H9 (cell line): ENCODE measurements around the gene IFNL2. TPM values are rescaled to one million over a fixed set of nuclear protein-coding genes. Genes with fewer than 3 reads are reported as not detected.

Experiments
- DNase-seq: peaks from one replicate; pipeline ENCODE4 v3.0.0-alpha.2; 2017
- H2AFZ ChIP-seq: one replicate; pipeline ENCODE4 v1.6.1; 2013; ENCODE audit warnings: mild to moderate bottlenecking, low read length, control low read depth, moderate library complexity
- H2AK5ac ChIP-seq: 2 replicates; pipeline ENCODE4 v1.6.1; 2013; ENCODE audit warnings: low read length, control low read depth, mixed read lengths; ENCODE audit not compliant: insufficient read length
- H2BK120ac ChIP-seq: one replicate; pipeline ENCODE4 v1.6.1; 2013; ENCODE audit warnings: low read depth, mild to moderate bottlenecking, low read length, control low read depth, inconsistent platforms; ENCODE audit not compliant: poor library complexity, severe bottlenecking
- H2BK12ac ChIP-seq: 2 replicates; pipeline ENCODE4 v1.6.1; 2013; ENCODE audit warnings: low read length, control low read depth, mixed read lengths, low read depth; ENCODE audit not compliant: insufficient read length
- H2BK15ac ChIP-seq: 2 replicates; pipeline ENCODE4 v1.6.1; 2013; ENCODE audit warnings: low read depth, low read length, control low read depth
- H2BK20ac ChIP-seq: one replicate; pipeline ENCODE4 v1.6.1; 2013; ENCODE audit warnings: low read depth, mild to moderate bottlenecking, low read length, control low read depth, inconsistent platforms; ENCODE audit not compliant: poor library complexity, severe bottlenecking
- H2BK5ac ChIP-seq: 2 replicates; pipeline ENCODE4 v1.6.1; 2013; ENCODE audit warnings: low read length, control low read depth, mixed read lengths; ENCODE audit not compliant: insufficient read length
- H3K14ac ChIP-seq: 2 replicates; pipeline ENCODE4 v1.6.1; 2013; ENCODE audit warnings: low read length, control low read depth; ENCODE audit not compliant: insufficient read depth
- H3K18ac ChIP-seq: 2 replicates; pipeline ENCODE4 v1.6.1; 2013; ENCODE audit warnings: low read depth, mild to moderate bottlenecking, mixed read lengths, low read length, control low read depth; ENCODE audit not compliant: insufficient read length
- H3K23ac ChIP-seq: 2 replicates; pipeline ENCODE4 v1.6.1; 2013; ENCODE audit warnings: low read length, control low read depth, mixed read lengths, low read depth; ENCODE audit not compliant: insufficient read length
- H3K23me2 ChIP-seq: 2 replicates; pipeline ENCODE4 v1.6.1; 2013; ENCODE audit warnings: low read depth, mild to moderate bottlenecking, mixed read lengths, low read length, control low read depth; ENCODE audit not compliant: insufficient read length, poor library complexity, severe bottlenecking
- H3K27ac ChIP-seq: 2 replicates; pipeline ENCODE4 v1.5.1; 2013; ENCODE audit warnings: low read length, control low read depth, mixed read lengths, low read depth; ENCODE audit not compliant: insufficient read length
- H3K27me3 ChIP-seq: 2 replicates; pipeline ENCODE4 v1.6.1; 2013; ENCODE audit warnings: low read length, control low read depth, inconsistent platforms; ENCODE audit not compliant: insufficient read depth
- H3K4ac ChIP-seq: 2 replicates; pipeline ENCODE4 v1.6.1; 2013; ENCODE audit warnings: low read depth, mild to moderate bottlenecking, control low read depth, inconsistent platforms, low read length, moderate library complexity
- H3K4me1 ChIP-seq: 2 replicates; pipeline ENCODE4 v1.6.1; 2013; ENCODE audit warnings: low read length, control low read depth, inconsistent platforms; ENCODE audit not compliant: insufficient read depth
- H3K4me2 ChIP-seq: 2 replicates; pipeline ENCODE4 v1.6.1; 2013; ENCODE audit warnings: low read length, control low read depth, mixed read lengths; ENCODE audit not compliant: insufficient read length, insufficient read depth
- H3K56ac ChIP-seq: 2 replicates; pipeline ENCODE4 v1.6.1; 2013; ENCODE audit warnings: low read depth, mild to moderate bottlenecking, mixed read lengths, low read length, control low read depth; ENCODE audit not compliant: insufficient read length
- H3K79me1 ChIP-seq: 2 replicates; pipeline ENCODE4 v1.6.1; 2013; ENCODE audit warnings: low read depth, mild to moderate bottlenecking, moderate library complexity, low read length, control low read depth, inconsistent platforms; ENCODE audit not compliant: insufficient read depth, poor library complexity, severe bottlenecking
- H3K79me2 ChIP-seq: 2 replicates; pipeline ENCODE4 v1.6.1; 2013; ENCODE audit warnings: low read length, control low read depth, inconsistent platforms; ENCODE audit not compliant: insufficient read depth
- H3K9ac ChIP-seq: 2 replicates; pipeline ENCODE4 v1.6.1; 2013; ENCODE audit warnings: low read length, control low read depth, mixed read lengths; ENCODE audit not compliant: insufficient read length; ENCODE audit errors: extremely low read depth
- H3K9me3 ChIP-seq: one replicate; pipeline ENCODE4 v1.6.1; 2013; ENCODE audit warnings: low read depth, low read length, inconsistent platforms; ENCODE audit not compliant: control insufficient read depth
- H3T11ph ChIP-seq: one replicate; pipeline ENCODE4 v1.6.1; 2013; ENCODE audit warnings: mild to moderate bottlenecking, low read length, control low read depth, inconsistent platforms
- H4K20me1 ChIP-seq: one replicate; pipeline ENCODE4 v1.6.1; 2013; ENCODE audit not compliant: control insufficient read depth, insufficient read length, insufficient read depth
- H4K5ac ChIP-seq: 2 replicates; pipeline ENCODE4 v1.6.1; 2013; ENCODE audit warnings: low read depth, mild to moderate bottlenecking, mixed read lengths, low read length, control low read depth; ENCODE audit not compliant: insufficient read length
- H4K8ac ChIP-seq: replicated peaks from 2 replicates; pipeline ENCODE4 v1.6.1; 2013; ENCODE audit warnings: low read length, control low read depth, mixed read lengths, low read depth; ENCODE audit not compliant: insufficient read length
- H4K91ac ChIP-seq: 2 replicates; pipeline ENCODE4 v1.6.1; 2013; ENCODE audit warnings: low read depth, mild to moderate bottlenecking, moderate library complexity, mixed read lengths, low read length, control low read depth; ENCODE audit not compliant: insufficient read length
- H3K27ac Mint-ChIP-seq, 3 experiments: 2 replicates in 2 of 3; 3 replicates in 1 of 3; pipeline ENCODE4 v1.8.0; 2020 to 2021; ENCODE audit warnings: mixed read lengths in 3 of 3, mild to moderate bottlenecking in 1 of 3, moderate library complexity in 1 of 3
- H3K27me3 Mint-ChIP-seq: 2 replicates; pipeline ENCODE4 v1.8.0; 2021; ENCODE audit warnings: low read depth, mild to moderate bottlenecking, moderate library complexity, mixed read lengths
- H3K36me3 Mint-ChIP-seq, 3 experiments: 2 replicates in 2 of 3; 3 replicates in 1 of 3; pipeline ENCODE4 v1.8.0; 2020 to 2021; ENCODE audit warnings: low read depth in 3 of 3, mixed read lengths in 3 of 3; ENCODE audit not compliant: insufficient read depth in 1 of 3
- H3K4me1 Mint-ChIP-seq, 2 experiments: 2 replicates each; pipeline ENCODE4 v1.8.0; 2020; ENCODE audit warnings: mixed read lengths in 2 of 2
- H3K4me3 Mint-ChIP-seq, 2 experiments: 2 replicates in 1 of 2; 3 replicates in 1 of 2; pipeline ENCODE4 v1.8.0; 2020 to 2021; ENCODE audit warnings: mild to moderate bottlenecking in 2 of 2, mixed read lengths in 2 of 2, moderate library complexity in 1 of 2
- H3K9me3 Mint-ChIP-seq, 2 experiments: 2 replicates in 1 of 2; 3 replicates in 1 of 2; pipeline ENCODE4 v1.8.0; 2020; ENCODE audit warnings: mild to moderate bottlenecking in 2 of 2, mixed read lengths in 2 of 2, moderate library complexity in 1 of 2
- WGBS: extraction: QIAGEN DNeasy Blood & Tissue Kit; methylation state at CpG from one replicate; pipeline ENCODE4 v1.1.7; 2013; ENCODE audit warnings: missing lambda C conversion rate, low lambda C conversion rate, mixed read lengths; ENCODE audit not compliant: insufficient read length; ENCODE audit errors: extremely low coverage; 5-methylcytosine and 5-hydroxymethylcytosine counted together
- total RNA-seq: library from RNA; stranded (reverse); gene quantifications from 2 replicates; pipeline ENCODE4 v1.2.1, GENCODE V29; 2021
- TF ChIP-seq, protein P1 (sequence below): fragments of 200-600 bp; sonication (generic); conservative IDR thresholded peaks from 3 replicates; pipeline ENCODE4 v1.8.0; 2021; ENCODE audit warnings: antibody characterized with exemption, mild to moderate bottlenecking

Gene IFNL2
- total RNA-seq, 1 experiment from 2014 or later: not detected

GRCh38 chr19:39296055-39296645 is 28.0 kb downstream of the IFNL2 start, which contains the start of gene IFNL1:
Gene IFNL1, plus strand, starts transcription at chr19:39296407. Its CDS starts 15 bp downstream, at chr19:39296422.
- peaks cover 0 to 14% of the 10 kb centered on the region in 2 experiments; a peak in 2 of 4 replicates for H3K4me1 Mint-ChIP-seq

More at GRCh38 chr19:39296055-39296645, 28.0 kb downstream of the IFNL2 start, which contains the start of gene IFNL1:
- no peak for DNase-seq
- H3K27ac ChIP-seq: no peak within 1 kb of the TSS
- no peak within 1 kb of the TSS for H3K4ac ChIP-seq
- no peak within 1 kb of the TSS for H3K56ac ChIP-seq
- H4K8ac ChIP-seq: no peak within 1 kb of the TSS
- no peaks in the 10 kb centered on the region for H3K36me3 Mint-ChIP-seq
- H4K5ac ChIP-seq: no peak within 1 kb of the TSS
- no peak within 1 kb of the TSS; a peak in 1 of 5 replicates for H3K4me3 Mint-ChIP-seq
- H2BK20ac ChIP-seq: no peak within 1 kb of the TSS
- no peak within 1 kb of the TSS for H3K9ac ChIP-seq
- no peak within 1 kb of the TSS for H3K14ac ChIP-seq
- H3K79me1 ChIP-seq: no peaks in the 10 kb centered on the region
- no peak within 1 kb of the TSS for H3K18ac ChIP-seq
- H2BK120ac ChIP-seq: no peak within 1 kb of the TSS
- no CpG with 5 or more reads among the region's 11 CpGs for WGBS
- no peak within 1 kb of the TSS for H3K4me2 ChIP-seq
- no peaks in the 10 kb centered on the region for H3K9me3 Mint-ChIP-seq
- TF ChIP-seq, protein P1, sequence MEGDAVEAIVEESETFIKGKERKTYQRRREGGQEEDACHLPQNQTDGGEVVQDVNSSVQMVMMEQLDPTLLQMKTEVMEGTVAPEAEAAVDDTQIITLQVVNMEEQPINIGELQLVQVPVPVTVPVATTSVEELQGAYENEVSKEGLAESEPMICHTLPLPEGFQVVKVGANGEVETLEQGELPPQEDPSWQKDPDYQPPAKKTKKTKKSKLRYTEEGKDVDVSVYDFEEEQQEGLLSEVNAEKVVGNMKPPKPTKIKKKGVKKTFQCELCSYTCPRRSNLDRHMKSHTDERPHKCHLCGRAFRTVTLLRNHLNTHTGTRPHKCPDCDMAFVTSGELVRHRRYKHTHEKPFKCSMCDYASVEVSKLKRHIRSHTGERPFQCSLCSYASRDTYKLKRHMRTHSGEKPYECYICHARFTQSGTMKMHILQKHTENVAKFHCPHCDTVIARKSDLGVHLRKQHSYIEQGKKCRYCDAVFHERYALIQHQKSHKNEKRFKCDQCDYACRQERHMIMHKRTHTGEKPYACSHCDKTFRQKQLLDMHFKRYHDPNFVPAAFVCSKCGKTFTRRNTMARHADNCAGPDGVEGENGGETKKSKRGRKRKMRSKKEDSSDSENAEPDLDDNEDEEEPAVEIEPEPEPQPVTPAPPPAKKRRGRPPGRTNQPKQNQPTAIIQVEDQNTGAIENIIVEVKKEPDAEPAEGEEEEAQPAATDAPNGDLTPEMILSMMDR: no peak
- H4K91ac ChIP-seq: no peak within 1 kb of the TSS
- no peak within 1 kb of the TSS for H2BK12ac ChIP-seq
- peaks cover 45% of the 10 kb centered on the region for H3K27me3 Mint-ChIP-seq
- H2AK5ac ChIP-seq: no peak within 1 kb of the TSS
- no peaks in the 10 kb centered on the region for H3K27me3 ChIP-seq
- H2BK5ac ChIP-seq: no peak within 1 kb of the TSS
- H3K79me2 ChIP-seq: no peaks in the 10 kb centered on the region
- no peaks in the 10 kb centered on the region for H3K23me2 ChIP-seq
- H2AFZ ChIP-seq: no peak within 1 kb of the TSS
- H3K4me1 ChIP-seq: no peaks in the 10 kb centered on the region
- H3K9me3 ChIP-seq: no peaks in the 10 kb centered on the region
- H4K20me1 ChIP-seq: no peaks in the 10 kb centered on the region
- no peak within 1 kb of the TSS for H2BK15ac ChIP-seq
- peak within 1 kb of the TSS in 2 of 3 experiments; percentile 3 to 34; a peak in 3 of 7 replicates for H3K27ac Mint-ChIP-seq
- no peak within 1 kb of the TSS for H3T11ph ChIP-seq
- H3K23ac ChIP-seq: no peak within 1 kb of the TSS
